GM12801 (cell line): ENCODE data around the gene CAMTA1.

Experiments used
- CTCF ChIP-seq: IDR thresholded peaks from one replicate; pipeline ENCODE4 v1.5.1; 2011; ENCODE audit warnings: control low read depth; ENCODE audit not compliant: insufficient read length; ENCODE audit errors: extremely low read depth

Gene CAMTA1

DNA sequence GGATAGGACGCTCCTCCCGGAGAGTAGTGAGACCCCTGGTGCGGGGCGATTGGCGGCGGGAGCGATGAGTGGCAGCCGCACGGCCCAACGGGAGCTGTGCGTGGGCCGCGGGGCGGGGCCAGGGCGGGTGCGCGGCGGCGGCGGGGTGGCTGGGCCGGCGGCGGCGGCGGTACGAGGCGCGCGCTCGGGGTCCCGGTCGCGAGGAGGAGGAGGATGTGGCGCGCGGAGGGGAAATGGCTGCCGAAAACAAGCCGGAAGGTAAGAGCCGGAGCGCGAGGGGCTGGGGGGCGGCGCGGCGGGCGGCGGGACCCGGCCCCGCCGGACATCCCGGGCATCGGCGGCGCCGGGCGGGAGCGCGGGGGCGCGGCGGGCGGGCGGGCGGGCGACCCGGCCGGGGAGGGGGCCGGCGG, at the start of gene CAMTA1:
Gene CAMTA1, plus strand, starts transcription at position 137 of the 410 bp plus-strand sequence. Its CDS starts 77 bp downstream, at position 214.
- TF ChIP-seq CTCF, result no peak

DNA sequence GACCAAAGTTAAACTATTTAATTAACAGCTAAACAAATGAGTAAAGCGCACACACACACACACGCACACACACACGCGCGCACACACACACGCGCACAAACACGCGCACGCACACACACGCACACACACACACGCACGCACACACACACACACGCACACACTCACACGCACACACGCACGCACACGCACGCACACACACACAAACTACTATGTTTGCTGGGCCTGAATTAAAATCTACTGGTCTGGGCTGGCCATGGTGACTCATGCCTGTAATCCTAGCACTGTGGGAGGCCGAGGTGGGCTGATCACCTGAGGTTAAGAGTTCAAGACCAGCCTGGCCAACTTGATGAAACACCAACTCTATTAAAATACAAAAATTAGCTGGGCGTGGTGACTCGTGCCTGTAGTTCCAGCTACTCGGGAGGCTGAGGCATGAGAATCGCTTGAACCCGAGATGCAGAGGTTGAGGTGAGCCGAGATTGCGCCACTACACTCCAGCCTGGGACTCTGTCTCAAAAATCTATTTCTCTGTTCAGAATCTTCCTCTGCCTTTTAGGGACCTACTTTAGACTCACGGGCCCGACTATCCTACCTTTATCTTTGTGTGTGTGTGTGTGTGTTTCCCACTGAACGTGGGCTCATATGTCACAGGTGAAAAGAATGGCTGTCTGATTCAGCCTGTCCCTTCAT, 46.1 kb upstream of the CAMTA1 start:
- TF ChIP-seq CTCF, result no peak

GRCh38 chr1:6743189-6744101, 41.8 kb upstream of the CAMTA1 start:
- TF ChIP-seq CTCF, result no peak

DNA sequence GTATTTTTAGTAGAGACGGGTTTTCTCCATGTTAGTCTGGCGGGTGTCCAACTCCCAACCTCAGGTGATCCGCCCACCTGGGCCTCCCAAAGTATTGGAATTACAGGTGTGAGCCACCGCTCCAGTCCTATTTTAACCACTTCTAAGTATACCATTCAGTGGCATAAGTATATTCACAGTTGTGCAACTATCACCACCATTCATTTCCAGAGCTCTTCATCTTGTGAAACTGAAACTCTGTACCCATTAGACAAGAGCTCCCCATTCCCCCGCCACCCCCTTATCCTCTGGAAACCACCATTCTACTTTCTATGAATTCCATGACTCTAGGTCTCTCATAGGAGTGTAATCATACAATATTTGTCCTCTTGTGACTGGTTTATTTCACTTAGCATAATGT, 40.2 kb upstream of the CAMTA1 start:
- TF ChIP-seq CTCF, result no peak

- no peak for TF ChIP-seq CTCF
These were observed 37.6 kb upstream of the CAMTA1 start for GRCh38 chr1:6747674-6748073.

GRCh38 chr1:6750490-6750889, 34.8 kb upstream of the CAMTA1 start:
- no peak for TF ChIP-seq CTCF

DNA sequence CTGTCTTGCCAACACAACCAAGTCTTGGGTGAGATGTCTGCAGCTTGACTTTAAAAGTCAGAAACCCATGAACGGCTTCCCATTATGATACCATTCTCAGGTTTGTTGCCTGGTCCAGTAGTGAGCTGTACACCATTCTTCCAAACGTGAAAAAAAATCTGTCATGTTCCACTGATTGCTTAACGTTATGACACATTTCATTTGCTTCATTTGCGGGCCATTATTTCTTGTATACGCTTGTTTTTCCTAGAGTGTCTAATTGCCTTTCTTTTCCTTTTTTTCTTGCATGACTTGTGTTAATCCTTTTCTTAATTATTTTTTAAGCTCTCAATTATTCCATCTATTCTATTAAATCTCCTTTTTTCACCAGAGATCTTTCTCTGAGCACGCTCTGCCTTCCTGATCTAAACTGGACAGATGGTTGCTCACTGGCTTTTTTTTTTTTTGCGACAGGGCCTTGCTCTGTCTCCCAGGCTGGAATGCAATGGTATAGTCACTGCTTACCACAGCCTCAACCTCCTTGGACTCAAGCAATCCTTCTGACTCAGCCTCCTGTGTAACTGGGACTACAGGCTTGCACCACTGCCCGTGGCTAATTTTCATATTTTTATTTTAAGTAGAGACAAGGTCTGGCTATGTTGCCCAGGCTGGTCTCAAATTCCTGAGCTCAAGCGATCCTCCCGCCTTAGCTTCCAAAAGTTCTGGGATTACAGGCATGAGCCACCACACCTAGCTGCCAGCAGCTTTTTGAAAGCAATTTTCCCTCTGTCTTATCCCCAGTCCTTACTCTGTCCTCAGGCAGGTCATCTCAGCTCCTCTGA, 31.7 kb upstream of the CAMTA1 start:
- no peak for TF ChIP-seq CTCF
